ENCODE results near the gene SCML2. TPM values are rescaled to one million over a fixed set of nuclear protein-coding genes. Genes with fewer than 3 reads are reported as not detected.
A peak's percentile ranks its signal among the peaks of the same experiment; 100 is the strongest.

The SCML2 gene
- total and polyA plus RNA-seq, 2 of the 13 experiments (the other 11 are each of a cell fraction or from before 2014, with no cell fraction given) = 5.1 to 7.6 TPM

- Histone ChIP-seq H4K20me1 (ENCODE audit: insufficient read depth, low read length) (no peaks in the 10 kb centered on the region), H3K27ac (ENCODE audit: extremely low read length, insufficient read depth, low read length) (no peak overlapping the region), H3K4me2 (ENCODE audit: low read depth, low read length) (no peak overlapping the region), H3K9ac (ENCODE audit: insufficient read depth, low read depth, low read length) (no peak overlapping the region), H3K4me1 (ENCODE audit: insufficient read depth, low read length) (peaks cover 8% of the 10 kb centered on the region; the same call in 1 of the 2 replicates), H3K9me3 (ENCODE audit: low read length) (no peaks in the 10 kb centered on the region), H3K79me2 (ENCODE audit: insufficient read depth, low read length) (no peaks in the 10 kb centered on the region), H3K27me3 (ENCODE audit: control insufficient read depth in 1 of 2, insufficient read depth in 2 of 2, low read length in 2 of 2) (no peaks in the 10 kb centered on the region), H3K4me3 (replicated peaks in 1 of 3; ENCODE audit: insufficient read depth in 1 of 3, low read depth in 2 of 3, low read length in 3 of 3) (no peak overlapping the region), H3K36me3 (replicated peaks in 1 of 2; ENCODE audit: control insufficient read depth in 1 of 2, insufficient read depth in 2 of 2, low read length in 2 of 2) (no peaks in the 10 kb centered on the region), H2AFZ (ENCODE audit: low read length) (no peak overlapping the region)
- intact Hi-C loops (cut with micrococcal nuclease; ENCODE audit: unreplicated experiment) (loop anchor here (10.0 kb wide), 1 partner anchor 58 kb away; no protein-coding TSS in a partner anchor), in situ Hi-C loops (cut with HindIII; ENCODE audit: extremely low pct_ligation_motif_present, low pct_unique_long_range_greater_than_20kb) (no loop called here)
- FAIRE-seq = no peak
- BruUV-seq (replicated peaks) = no TSS peak
- ChIA-PET POLR2A (no interaction called here), CTCF (ENCODE audit: low intra/inter-chr PET ratio, low total read pairs) (no interaction called here)
- WGBS (ENCODE audit: low lambda C conversion rate) = 74% methylated on average over 3 of the region's 3 CpGs
- no peak for ATAC-seq
- DNase-seq (ENCODE audit: low spot score) = no peak
- TF ChIP-seq GTF3A (CRISPR knock-in tag; conservative IDR thresholded peaks at IDR 0.05) (no peak), DMAP1 (CRISPR knock-in tag; IDR thresholded peaks at IDR 0.05) (no peak), MAFK (conservative IDR thresholded peaks at IDR 0.05 in 1 of 2, IDR thresholded peaks at IDR 0.05 in 1 of 2; ENCODE audit: low read length in 2 of 2) (peak; percentile 43 to 64; a peak in 3 of 4 replicates), THAP8 (CRISPR knock-in tag; IDR thresholded peaks at IDR 0.05; ENCODE audit: borderline replicate concordance) (no peak), ATF6 (CRISPR knock-in tag; conservative IDR thresholded peaks at IDR 0.05) (no peak), MAFF (IDR thresholded peaks at IDR 0.05; ENCODE audit: low read depth, low read length) (peak; percentile 41), ONECUT2 (CRISPR knock-in tag; IDR thresholded peaks at IDR 0.05) (no peak), MYNN (CRISPR knock-in tag; IDR thresholded peaks at IDR 0.05; ENCODE audit: low read depth) (no peak), SMAD9 (CRISPR knock-in tag; IDR thresholded peaks at IDR 0.05) (no peak), NR2F2 (IDR thresholded peaks at IDR 0.05; ENCODE audit: borderline replicate concordance, low read depth) (no peak), KLF9 (CRISPR knock-in tag; IDR thresholded peaks at IDR 0.05; ENCODE audit: low read depth) (no peak)
Observed at GRCh38 chrX:18286322-18286831, 68.1 kb downstream of the SCML2 start.

All from HepG2 (cell line).